ENCODE data around the gene TOP2B.

The TOP2B gene

GRCh38 chr3:25554376-25554775, 110.3 kb downstream of the TOP2B start:
- DNase-seq: no peak

DNA sequence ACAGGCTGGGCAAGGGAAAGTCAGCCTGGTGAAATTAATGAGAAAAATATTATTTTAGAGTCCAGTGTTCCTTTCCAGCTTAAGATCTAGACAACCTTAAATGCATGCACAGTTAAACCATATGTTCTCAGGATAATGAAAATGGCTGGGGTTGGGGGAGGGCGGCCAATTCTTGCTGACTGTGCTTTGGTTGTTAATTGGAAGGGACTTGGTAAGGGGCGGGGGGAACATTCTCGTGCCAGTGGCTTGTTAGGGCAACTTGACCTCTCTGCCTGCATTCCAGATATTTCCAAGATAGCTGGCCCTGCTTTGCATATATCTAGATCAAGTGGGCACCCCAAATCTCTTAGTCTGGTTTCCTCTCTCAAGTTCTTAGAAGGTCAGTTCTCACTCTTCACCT, 112.5 kb downstream of the TOP2B start:
- DNase-seq: no peak

DNA sequence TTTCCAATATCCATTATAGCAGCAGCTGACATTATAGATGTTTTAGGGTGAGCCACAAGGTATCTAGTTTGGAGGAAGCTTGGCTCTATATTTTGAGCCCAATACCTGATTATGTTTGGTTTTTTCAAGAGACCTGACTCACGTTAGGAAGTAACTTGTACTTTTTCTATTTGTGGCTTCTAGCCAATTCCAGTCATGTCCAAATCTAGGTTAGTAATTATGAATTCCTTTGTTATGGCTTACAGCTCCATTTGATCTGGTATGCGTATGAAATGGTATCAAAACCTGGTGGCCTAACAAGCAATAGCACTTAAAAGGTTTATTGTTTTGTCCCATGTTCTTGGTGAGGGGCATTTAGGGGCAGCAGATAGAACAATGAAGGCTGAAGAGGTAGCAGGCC, 115.9 kb downstream of the TOP2B start:
- no peak for DNase-seq

- DNase-seq: no peak
Measured at GRCh38 chr3:25547943-25548674, 116.6 kb downstream of the TOP2B start.

All from T-helper 9 cell (primary cell).